PC-3 (cell line): ENCODE data around the gene CELF1.

Source experiments
- EZH2 ChIP-seq: fragments of 300-600 bp; sonication (generic); IDR thresholded peaks from one replicate; pipeline ENCODE4 v1.6.1; 2017; ENCODE audit warnings: antibody characterized with exemption, mild to moderate bottlenecking, low read length; ENCODE audit not compliant: unreplicated experiment
- EZH2phosphoT487 ChIP-seq: fragments of 300-600 bp; sonication (generic); IDR thresholded peaks from 2 replicates; pipeline ENCODE4 v1.6.1; 2018; ENCODE audit warnings: mild to moderate bottlenecking, antibody characterized with exemption, low read length, borderline replicate concordance
- TF ChIP-seq, protein P1 (sequence below): fragments of 300-600 bp; sonication (generic); conservative IDR thresholded peaks from 2 replicates; pipeline ENCODE4 v1.5.1; 2017; ENCODE audit warnings: antibody characterized with exemption, low read depth, mild to moderate bottlenecking, low read length

DNA sequence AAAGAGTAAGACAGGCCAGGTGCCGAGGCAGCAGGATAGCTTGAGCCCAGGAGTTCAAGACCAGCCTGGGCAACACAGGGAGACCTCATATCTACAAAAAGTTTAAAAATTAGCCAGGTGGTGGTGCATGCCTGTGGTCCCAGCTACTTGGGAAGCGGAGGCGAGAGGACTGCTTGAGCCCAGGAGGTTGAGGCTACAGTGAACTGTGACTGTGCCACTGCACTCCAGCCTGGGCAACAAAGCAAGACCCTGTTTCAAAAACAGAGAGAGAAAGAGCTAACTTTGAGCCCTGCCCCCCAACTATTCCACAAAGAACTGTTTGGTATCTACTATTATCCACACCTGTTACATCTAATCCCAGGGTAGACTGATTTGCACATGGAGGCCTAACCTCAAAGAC lies 54.8 kb downstream of the CELF1 start:
- TF ChIP-seq, protein P1, sequence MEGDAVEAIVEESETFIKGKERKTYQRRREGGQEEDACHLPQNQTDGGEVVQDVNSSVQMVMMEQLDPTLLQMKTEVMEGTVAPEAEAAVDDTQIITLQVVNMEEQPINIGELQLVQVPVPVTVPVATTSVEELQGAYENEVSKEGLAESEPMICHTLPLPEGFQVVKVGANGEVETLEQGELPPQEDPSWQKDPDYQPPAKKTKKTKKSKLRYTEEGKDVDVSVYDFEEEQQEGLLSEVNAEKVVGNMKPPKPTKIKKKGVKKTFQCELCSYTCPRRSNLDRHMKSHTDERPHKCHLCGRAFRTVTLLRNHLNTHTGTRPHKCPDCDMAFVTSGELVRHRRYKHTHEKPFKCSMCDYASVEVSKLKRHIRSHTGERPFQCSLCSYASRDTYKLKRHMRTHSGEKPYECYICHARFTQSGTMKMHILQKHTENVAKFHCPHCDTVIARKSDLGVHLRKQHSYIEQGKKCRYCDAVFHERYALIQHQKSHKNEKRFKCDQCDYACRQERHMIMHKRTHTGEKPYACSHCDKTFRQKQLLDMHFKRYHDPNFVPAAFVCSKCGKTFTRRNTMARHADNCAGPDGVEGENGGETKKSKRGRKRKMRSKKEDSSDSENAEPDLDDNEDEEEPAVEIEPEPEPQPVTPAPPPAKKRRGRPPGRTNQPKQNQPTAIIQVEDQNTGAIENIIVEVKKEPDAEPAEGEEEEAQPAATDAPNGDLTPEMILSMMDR = no peak
- no peak for TF ChIP-seq EZH2
- no peak for TF ChIP-seq EZH2phosphoT487
